ENCODE measurements around the gene METTL26.

GRCh38 chr16:625117-625976, 10.8 kb downstream of the METTL26 start:
- TF ChIP-seq CTCF (IDR thresholded peaks at IDR 0.05; ENCODE audit: insufficient read depth, low read length) (no peak), POLR2AphosphoS5 (IDR thresholded peaks at IDR 0.05; ENCODE audit: low read depth) (no peak), REST (IDR thresholded peaks at IDR 0.05; ENCODE audit: insufficient replicate concordance, low read depth) (no peak), GABPA (IDR thresholded peaks at IDR 0.05; ENCODE audit: low read depth) (no peak)
